CD4-positive, alpha-beta T cell treated with Interleukin-12 subunit alpha and Interleukin-12 subunit beta, for 1 hour (primary cell): Measurements from ENCODE around the gene LEMD1.
"Not testable (repeated sequence)": the region's sequence is repeated elsewhere in the genome, so short reads cannot be mapped to it uniquely, and the experiment has no call there.

ENCODE experiments used
- DNase-seq: peaks from one replicate; pipeline ENCODE4 v3.0.0-alpha.2; 2020

LEMD1 gene

GRCh38 chr1:205376739-205377138, 45.1 kb downstream of the LEMD1 start:
- no peak for DNase-seq

- no peak for DNase-seq
These were observed 45.9 kb downstream of the LEMD1 start for GRCh38 chr1:205375835-205376545.

- no peak for DNase-seq
These were observed 47.4 kb downstream of the LEMD1 start for GRCh38 chr1:205374210-205375078.

GRCh38 chr1:205373798-205374175, 48.1 kb downstream of the LEMD1 start:
- DNase-seq, result no peak

GRCh38 chr1:205373022-205373797, 48.6 kb downstream of the LEMD1 start:
- DNase-seq, result no peak

GRCh38 chr1:205371871-205372660, 49.8 kb downstream of the LEMD1 start:
- DNase-seq, result no peak

- no peak for DNase-seq
These were observed 51.1 kb downstream of the LEMD1 start for GRCh38 chr1:205370780-205371179.

GRCh38 chr1:205369701-205370123, 52.1 kb downstream of the LEMD1 start:
- no peak for DNase-seq

GRCh38 chr1:205368478-205368877, 53.4 kb downstream of the LEMD1 start:
- DNase-seq, result no peak

GRCh38 chr1:205365945-205366463, 55.9 kb downstream of the LEMD1 start:
- DNase-seq, result no peak

- DNase-seq, result not testable (repeated sequence)
These were observed 56.8 kb downstream of the LEMD1 start for GRCh38 chr1:205365086-205365485.

- DNase-seq, result no peak
These were observed 61.0 kb downstream of the LEMD1 start for GRCh38 chr1:205360891-205361290.

- no peak for DNase-seq
These were observed 61.9 kb downstream of the LEMD1 start for GRCh38 chr1:205359771-205360565.

GRCh38 chr1:205358579-205358978, 63.3 kb downstream of the LEMD1 start:
- DNase-seq, result no peak

GRCh38 chr1:205357567-205357966, 64.3 kb downstream of the LEMD1 start:
- DNase-seq, result no peak

- DNase-seq, result no peak
These were observed 65.3 kb downstream of the LEMD1 start, which contains the start of gene KLHDC8A for GRCh38 chr1:205356440-205357139. Gene KLHDC8A (minus strand): TSS chr1:205356922. CDS start chr1:205343604, 13,318 bp downstream.

GRCh38 chr1:205355075-205355453, 66.8 kb downstream of the LEMD1 start:
- no peak for DNase-seq

- peak; percentile 69 for DNase-seq
These were observed 67.4 kb downstream of the LEMD1 start for GRCh38 chr1:205354259-205355074.

- DNase-seq, result no peak
These were observed 68.2 kb downstream of the LEMD1 start for GRCh38 chr1:205353612-205354011.

GRCh38 chr1:205353191-205353590, 68.7 kb downstream of the LEMD1 start:
- no peak for DNase-seq
